IMR-90 (cell line): Measurements from ENCODE around the gene GADD45GIP1. TPM values are rescaled to one million over a fixed set of nuclear protein-coding genes. Genes with fewer than 3 reads are reported as not detected.

Experiments used
- ATAC-seq: fragments of 200-7000 bp; cut with Tn5 transposase; 2 replicates; pipeline ENCODE4 v1.9.1; 2020; ENCODE audit warnings: low read depth, mild to moderate bottlenecking, moderate library complexity
- BruUV-seq: library from RNA; stranded (reverse); fragments of 400-500 nt; replicated peaks from 2 replicates; lab custom pipeline; 2021; lab: Mats Ljungman, UMichigan
- CTCF ChIA-PET: fragments of 300-600 bp; formaldehyde crosslinking; extraction: SDS; loops from one replicate; lab custom pipeline; 2021; ENCODE audit warnings: antibody characterized with exemption; lab: Yijun Ruan, JAX
- POLR2A ChIA-PET: fragments of 300-600 bp; sonication (Branson Sonifier 250); formaldehyde crosslinking; loops from one replicate; lab custom pipeline; 2022; ENCODE audit warnings: antibody characterized with exemption; ENCODE audit not compliant: unreplicated experiment; lab: Charles Lee
- DNase-seq: peaks from one replicate; pipeline ENCODE4 v3.0.0; 2013
- H2AFZ ChIP-seq: replicated peaks from 2 replicates; pipeline ENCODE3; 2013; ENCODE audit warnings: low read length, mild to moderate bottlenecking; ENCODE audit not compliant: poor library complexity
- H2AK5ac ChIP-seq: 2 replicates; pipeline ENCODE4 v1.6.1; 2013; ENCODE audit warnings: low read depth, low read length, inconsistent platforms
- H2AK9ac ChIP-seq: replicated peaks from 2 replicates; pipeline ENCODE3; 2013; ENCODE audit warnings: mild to moderate bottlenecking, low read depth, low read length, moderate library complexity; ENCODE audit not compliant: poor library complexity
- H2BK120ac ChIP-seq: 2 replicates; pipeline ENCODE4 v1.6.1; 2013; ENCODE audit warnings: low read depth, low read length, inconsistent platforms
- H2BK15ac ChIP-seq: 3 replicates; pipeline ENCODE4 v1.6.1; 2013; ENCODE audit warnings: low read depth, low read length, inconsistent platforms
- H2BK20ac ChIP-seq: 2 replicates; pipeline ENCODE4 v1.6.1; 2013; ENCODE audit warnings: low read depth, mild to moderate bottlenecking, inconsistent platforms, low read length, moderate library complexity
- H2BK5ac ChIP-seq: 2 replicates; pipeline ENCODE4 v1.6.1; 2013; ENCODE audit warnings: mild to moderate bottlenecking, low read depth, low read length, inconsistent platforms; ENCODE audit not compliant: poor library complexity, severe bottlenecking
- H3K14ac ChIP-seq: replicated peaks from 2 replicates; pipeline ENCODE4 v1.6.1; 2013; ENCODE audit warnings: low read depth, low read length, inconsistent platforms
- H3K18ac ChIP-seq: 2 replicates; pipeline ENCODE4 v1.6.1; 2013; ENCODE audit warnings: low read depth, low read length, control low read depth
- H3K23ac ChIP-seq: 2 replicates; pipeline ENCODE4 v1.6.1; 2013; ENCODE audit warnings: low read depth, low read length, inconsistent platforms
- H3K27ac ChIP-seq: 2 replicates; pipeline ENCODE4 v1.5.1; 2013; ENCODE audit warnings: mild to moderate bottlenecking, control low read depth, low read length; ENCODE audit not compliant: insufficient read depth
- H3K27me3 ChIP-seq: 2 replicates; pipeline ENCODE4 v1.6.1; 2013; ENCODE audit warnings: low read length; ENCODE audit not compliant: control insufficient read depth, insufficient read depth
- H3K36me3 ChIP-seq: 2 replicates; pipeline ENCODE4 v1.6.1; 2013; ENCODE audit warnings: low read length, mixed read lengths; ENCODE audit not compliant: control insufficient read depth, insufficient read depth
- H3K4ac ChIP-seq: 2 replicates; pipeline ENCODE4 v1.6.1; 2013; ENCODE audit warnings: low read depth, low read length, inconsistent platforms
- H3K4me1 ChIP-seq: 2 replicates; pipeline ENCODE4 v1.6.1; 2013; ENCODE audit warnings: low read length, mixed read lengths; ENCODE audit not compliant: control insufficient read depth, insufficient read depth
- H3K4me2 ChIP-seq: 2 replicates; pipeline ENCODE4 v1.6.1; 2013; ENCODE audit warnings: low read depth, mild to moderate bottlenecking, control low read depth, low read length, moderate library complexity
- H3K4me3 ChIP-seq: 2 replicates; pipeline ENCODE4 v1.5.1; 2013; ENCODE audit warnings: low read depth, mild to moderate bottlenecking, control low read depth, low read length, moderate library complexity; ENCODE audit not compliant: insufficient read depth
- H3K56ac ChIP-seq: 2 replicates; pipeline ENCODE4 v1.6.1; 2013; ENCODE audit warnings: low read length, inconsistent platforms; ENCODE audit not compliant: insufficient read depth; ENCODE audit errors: extremely low read depth
- H3K79me1 ChIP-seq, 2 experiments: 2 replicates each; pipeline ENCODE4 v1.6.1; 2013; ENCODE audit warnings: low read length in 2 of 2, inconsistent platforms in 1 of 2, low read depth in 1 of 2
- H3K9ac ChIP-seq: 2 replicates; pipeline ENCODE4 v1.6.1; 2013; ENCODE audit warnings: low read depth, low read length, control low read depth
- H3K9me1 ChIP-seq: 2 replicates; pipeline ENCODE4 v1.6.1; 2013; ENCODE audit warnings: low read length, inconsistent platforms; ENCODE audit not compliant: insufficient read depth
- H3K9me3 ChIP-seq: 2 replicates; pipeline ENCODE4 v1.6.1; 2013; ENCODE audit warnings: low read length; ENCODE audit not compliant: control insufficient read depth, insufficient read depth
- H4K20me1 ChIP-seq: 2 replicates; pipeline ENCODE4 v1.6.1; 2013; ENCODE audit warnings: low read length, inconsistent platforms; ENCODE audit not compliant: insufficient read depth
- H4K5ac ChIP-seq: 2 replicates; pipeline ENCODE4 v1.6.1; 2013; ENCODE audit warnings: mild to moderate bottlenecking, low read depth, low read length, control low read depth
- H4K8ac ChIP-seq, 2 experiments: 2 replicates each; pipeline ENCODE4 v1.6.1; 2013; ENCODE audit warnings: low read depth in 2 of 2, low read length in 2 of 2, control low read depth in 1 of 2, inconsistent platforms in 1 of 2
- H4K91ac ChIP-seq: 2 replicates; pipeline ENCODE4 v1.6.1; 2013; ENCODE audit warnings: low read depth, low read length, inconsistent platforms; ENCODE audit not compliant: insufficient read depth
- BHLHE40 ChIP-seq: fragments of 150-350 bp; IDR thresholded peaks from 2 replicates; pipeline ENCODE4 v1.6.1; 2016; ENCODE audit warnings: mild to moderate bottlenecking, low read depth, low read length
- CEBPB ChIP-seq: IDR thresholded peaks from 2 replicates; pipeline ENCODE4 v1.6.1; 2012; ENCODE audit warnings: low read depth, low read length, improper control_type of control experiment
- CHD1 ChIP-seq: IDR thresholded peaks from 2 replicates; pipeline ENCODE4 v1.6.1; 2012; ENCODE audit warnings: low read depth, low read length, improper control_type of control experiment
- CTCF ChIP-seq: conservative IDR thresholded peaks from 2 replicates; pipeline ENCODE4 v1.5.1; 2012; ENCODE audit warnings: mild to moderate bottlenecking, low read depth, low read length, improper control_type of control experiment
- FOS ChIP-seq: fragments of 150-350 bp; IDR thresholded peaks from 2 replicates; pipeline ENCODE4 v1.6.1; 2016; ENCODE audit warnings: low read depth, low read length
- MAFK ChIP-seq: IDR thresholded peaks from 2 replicates; pipeline ENCODE4 v1.6.1; 2012; ENCODE audit warnings: low read depth, low read length, improper control_type of control experiment
- MAZ ChIP-seq: IDR thresholded peaks from 2 replicates; pipeline ENCODE4 v1.6.1; 2012; ENCODE audit warnings: low read depth, mild to moderate bottlenecking, low read length, improper control_type of control experiment, moderate library complexity, borderline replicate concordance
- MXI1 ChIP-seq: IDR thresholded peaks from 2 replicates; pipeline ENCODE4 v1.6.1; 2012; ENCODE audit warnings: low read depth, mild to moderate bottlenecking, low read length, moderate library complexity, borderline replicate concordance
- NFE2L2 ChIP-seq: fragments of 150-350 bp; IDR thresholded peaks from 2 replicates; pipeline ENCODE4 v1.6.1; 2016; ENCODE audit warnings: low read depth, mild to moderate bottlenecking, low read length
- POLR2A ChIP-seq: IDR thresholded peaks from 2 replicates; pipeline ENCODE4 v1.6.1; 2012; ENCODE audit warnings: mild to moderate bottlenecking, low read depth, low read length
- RAD21 ChIP-seq: IDR thresholded peaks from 2 replicates; pipeline ENCODE4 v1.6.1; 2012; ENCODE audit warnings: low read length, improper control_type of control experiment
- RCOR1 ChIP-seq: IDR thresholded peaks from 2 replicates; pipeline ENCODE4 v1.6.1; 2012; ENCODE audit warnings: mild to moderate bottlenecking, low read length, improper control_type of control experiment; ENCODE audit not compliant: insufficient replicate concordance
- RFX5 ChIP-seq: IDR thresholded peaks from 2 replicates; pipeline ENCODE4 v1.8.0; 2012; ENCODE audit warnings: low read depth, mild to moderate bottlenecking, low read length, moderate library complexity
- SMC3 ChIP-seq: fragments of 150-350 bp; IDR thresholded peaks from 2 replicates; pipeline ENCODE4 v1.6.1; 2016; ENCODE audit warnings: low read depth, mild to moderate bottlenecking, antibody characterized with exemption, low read length, moderate library complexity
- USF2 ChIP-seq: fragments of 150-350 bp; IDR thresholded peaks from 2 replicates; pipeline ENCODE4 v1.6.1; 2017; ENCODE audit warnings: mild to moderate bottlenecking, antibody characterized with exemption, low read length, low read depth
- WGBS, 2 experiments: methylation state at CpG; one replicate each; pipeline versions ENCODE4 v1.1.5 to v1.1.7; 2013; ENCODE audit warnings: missing lambda C conversion rate in 2 of 2; ENCODE audit not compliant: insufficient read length in 1 of 2; ENCODE audit errors: extremely low coverage in 2 of 2; 5-methylcytosine and 5-hydroxymethylcytosine counted together
- dilution Hi-C: fragments of 300-500 bp; cut with HindIII; formaldehyde crosslinking; loops from one replicate; pipeline ENCODE4 v1.14.3; 2018; ENCODE audit warnings: low sequenced_read_pairs; ENCODE audit not compliant: unreplicated experiment
- in situ Hi-C: fragments of 300-500 bp; cut with MboI; formaldehyde crosslinking; loops from 3 replicates; pipeline ENCODE4 v1.14.3; 2019; ENCODE audit warnings: low sequenced_read_pairs, inconsistent platforms, mixed read lengths
- intact Hi-C: fragments of 100-400 bp; cut with micrococcal nuclease; formaldehyde crosslinking; loops from 2 replicates; pipeline ENCODE4 v1.10.0; 2022
- polyA plus RNA-seq, 3 experiments: library from polyadenylated mRNA; depleted of rRNA; stranded (reverse); fragments of >200 nt; gene quantifications; 2 replicates each; pipeline ENCODE4 v1.2.3, GENCODE V29; 2012; ENCODE audit warnings: low replicate concordance in 1 of 3
- total RNA-seq: library from RNA; depleted of rRNA; stranded (reverse); fragments of >200 nt; gene quantifications from 2 replicates; pipeline ENCODE4 v1.2.3, GENCODE V29; 2012
- TF ChIP-seq, protein P1 (sequence below): fragments of 150-350 bp; IDR thresholded peaks from 2 replicates; pipeline ENCODE4 v1.6.1; 2016; ENCODE audit warnings: low read depth, mild to moderate bottlenecking, low read length, moderate library complexity, borderline replicate concordance

Gene GADD45GIP1
- total and polyA plus RNA-seq, 2 of the 4 experiments (the other 2 are of a cell fraction): 13.3 to 42.4 TPM

- DNase-seq (no peak), ATAC-seq (no peak)
- Histone ChIP-seq H2BK120ac (no peak overlapping the region), H3K9ac (no peak overlapping the region), H3K14ac (0 out of 2 replicates have a peak overlapping the region, but pooled peaks have one; percentile 28), H3K9me3 (no peaks in the 10 kb centered on the region), H3K56ac (no peak overlapping the region), H4K8ac (peak overlapping the region in 1 of 2 experiments; percentile 30; a peak in 1 of 4 replicates), H2AK9ac (peak overlapping the region; percentile 33), H4K5ac (no peak overlapping the region), H3K36me3 (no peaks in the 10 kb centered on the region), H2BK15ac (peak overlapping the region; percentile 37; the same call in 1 of the 3 replicates), H4K20me1 (no peaks in the 10 kb centered on the region), H3K79me1 (no peaks in the 10 kb centered on the region; a peak in 1 of 4 replicates), H2BK20ac (no peak overlapping the region), H2AFZ (peak overlapping the region; percentile 64), H2AK5ac (peak overlapping the region; percentile 90), H3K27me3 (no peaks in the 10 kb centered on the region), H3K4me3 (no peak overlapping the region), H4K91ac (no peak overlapping the region), H3K4ac (peak overlapping the region; percentile 63), H3K23ac (0 out of 2 replicates have a peak overlapping the region, but pooled peaks have one; percentile 60), H3K18ac (no peak overlapping the region), H3K9me1 (0 out of 2 replicates have a peak, but pooled peaks cover 3% of the 10 kb centered on the region), H3K27ac (no peak overlapping the region), H2BK5ac (no peak overlapping the region), H3K4me2 (no peak overlapping the region), H3K4me1 (peaks cover 3% of the 10 kb centered on the region; the same call in 1 of the 2 replicates)
- TF ChIP-seq RCOR1 (no peak), MXI1 (no peak), BHLHE40 (no peak), USF2 (no peak), CTCF (no peak), FOS (no peak), MAFK (no peak), CHD1 (no peak), POLR2A (no peak), RAD21 (no peak), NFE2L2 (no peak), RFX5 (no peak), CEBPB (no peak), MAZ (no peak), SMC3 (no peak)
- TF ChIP-seq, protein P1, sequence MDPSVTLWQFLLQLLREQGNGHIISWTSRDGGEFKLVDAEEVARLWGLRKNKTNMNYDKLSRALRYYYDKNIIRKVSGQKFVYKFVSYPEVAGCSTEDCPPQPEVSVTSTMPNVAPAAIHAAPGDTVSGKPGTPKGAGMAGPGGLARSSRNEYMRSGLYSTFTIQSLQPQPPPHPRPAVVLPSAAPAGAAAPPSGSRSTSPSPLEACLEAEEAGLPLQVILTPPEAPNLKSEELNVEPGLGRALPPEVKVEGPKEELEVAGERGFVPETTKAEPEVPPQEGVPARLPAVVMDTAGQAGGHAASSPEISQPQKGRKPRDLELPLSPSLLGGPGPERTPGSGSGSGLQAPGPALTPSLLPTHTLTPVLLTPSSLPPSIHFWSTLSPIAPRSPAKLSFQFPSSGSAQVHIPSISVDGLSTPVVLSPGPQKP: no peak
- ChIA-PET POLR2A (no interaction called here), CTCF (interaction anchor here (0.9 to 4.3 kb wide), 2 partner anchors 77 to 110 kb away, joined by 3 to 25 read pairs; no protein-coding TSS in a partner anchor)
- no TSS peak for BruUV-seq
- dilution Hi-C loops: no loop called here
- 87% methylated on average over 3 of the region's 3 CpGs; no CpG with 5 or more reads in 1 of the 2 experiments for WGBS, 2 experiments
- intact Hi-C loops: no loop called here
- in situ Hi-C loops: loop anchor here (5.0 to 25.0 kb wide), 2 partner anchors 108 to 753 kb away; a partner anchor contains a TSS
These were observed 27.2 kb upstream of the GADD45GIP1 start for GRCh38 chr19:12984143-12984627.
